T1000 (cell line): ENCODE measurements around the gene STK32B.
A peak's percentile ranks its signal among the peaks of the same experiment; 100 is the strongest.
"Not testable (repeated sequence)": the region's sequence is repeated elsewhere in the genome, so short reads cannot be mapped to it uniquely, and the experiment has no call there.

ENCODE experiments used
- DNase-seq: peaks from one replicate; lab custom pipeline; 2025; ENCODE audit warnings: mixed read lengths; lab: John Stamatoyannopoulos, UW

Gene STK32B

GRCh38 chr4:5051278-5052203 lies at the start of gene STK32B:
TSS of gene STK32B (plus strand) at chr4:5051480.
- peak; percentile 51 for DNase-seq

- DNase-seq: not testable (repeated sequence)
Observed at GRCh38 chr4:5001641-5002040, 49.6 kb upstream of the STK32B start.

DNA sequence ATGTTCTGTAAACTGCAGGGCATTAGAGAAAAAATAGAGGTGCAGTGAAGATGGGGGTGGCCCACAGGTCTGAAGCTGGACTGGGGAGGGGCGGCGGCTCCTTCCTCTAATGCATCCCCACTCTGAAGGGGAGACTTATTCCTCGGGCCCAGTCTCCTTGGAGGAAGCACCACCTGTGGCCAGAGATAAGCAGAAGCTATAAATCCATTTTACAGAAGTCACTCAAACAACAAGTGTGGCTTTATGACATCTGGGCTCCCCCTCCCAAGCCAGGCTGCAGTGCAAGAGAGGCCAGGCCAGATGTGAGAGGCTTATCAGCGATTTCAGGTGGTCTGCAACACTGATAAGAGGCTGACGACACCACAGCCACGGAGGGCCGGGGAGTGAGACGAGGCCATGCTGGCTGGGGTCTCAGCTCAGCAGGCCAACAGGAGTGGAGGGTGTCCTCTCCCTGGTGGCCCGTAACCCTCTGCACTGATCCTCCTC lies 47.9 kb upstream of the STK32B start:
- DNase-seq: no peak

DNA sequence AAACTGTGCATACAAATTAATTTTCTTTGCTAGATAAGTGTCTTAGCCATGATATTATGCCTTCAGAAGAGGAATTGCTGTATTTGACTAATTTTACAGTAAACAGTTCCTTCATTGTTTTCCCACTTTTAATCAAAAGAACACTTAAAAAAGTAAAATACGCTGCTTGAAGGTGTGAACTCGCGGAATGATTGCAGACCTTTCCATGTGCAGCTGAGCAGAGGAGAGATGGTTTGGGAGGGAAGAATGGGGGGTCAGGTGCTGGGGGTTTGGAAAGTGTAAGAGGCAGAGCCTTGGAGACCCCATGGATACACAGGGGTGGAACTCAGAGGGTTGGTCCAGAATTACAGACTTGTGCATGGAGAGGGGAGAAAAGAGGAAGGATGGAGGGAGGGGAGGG lies 47.4 kb upstream of the STK32B start:
- DNase-seq: no peak

- no peak for DNase-seq
Observed at GRCh38 chr4:5004496-5004895, 46.8 kb upstream of the STK32B start.

- not testable (repeated sequence) for DNase-seq
Observed at GRCh38 chr4:5006932-5007331, 44.3 kb upstream of the STK32B start.

GRCh38 chr4:5009796-5010195 lies 41.5 kb upstream of the STK32B start:
- DNase-seq: no peak

- no peak for DNase-seq
Observed at GRCh38 chr4:5010984-5011383, 40.3 kb upstream of the STK32B start.

GRCh38 chr4:5012244-5012898 lies 38.9 kb upstream of the STK32B start:
- no peak for DNase-seq

GRCh38 chr4:5012958-5013357 lies 38.3 kb upstream of the STK32B start:
- DNase-seq: no peak

- no peak for DNase-seq
Observed at GRCh38 chr4:5014007-5014682, 37.1 kb upstream of the STK32B start.

DNA sequence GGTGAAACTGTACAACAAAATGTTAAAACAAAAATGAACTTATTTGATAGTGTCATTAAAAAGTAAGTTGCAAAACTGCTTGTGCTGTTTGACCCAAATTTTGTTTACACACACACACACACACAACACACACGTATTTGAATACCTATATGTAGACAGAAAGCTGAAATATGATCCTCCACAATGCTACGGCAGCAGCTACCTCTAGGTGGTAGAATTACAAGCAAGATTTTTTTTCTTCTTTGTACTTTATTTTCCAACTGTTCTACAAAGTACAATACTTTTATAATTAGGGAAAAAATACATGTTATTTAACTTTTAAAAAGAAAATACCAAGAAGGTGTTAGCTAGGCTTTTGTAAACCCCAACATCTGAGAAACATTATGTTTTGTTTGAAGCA lies 33.2 kb upstream of the STK32B start:
- DNase-seq: no peak

GRCh38 chr4:5018603-5019002 lies 32.7 kb upstream of the STK32B start:
- DNase-seq: no peak

GRCh38 chr4:5019274-5019673 lies 32.0 kb upstream of the STK32B start, which contains the start of gene CYTL1:
TSS of gene CYTL1 (minus strand) at chr4:5019458. CDS start at chr4:5019445, 13 bp downstream.
- no peak for DNase-seq

DNA sequence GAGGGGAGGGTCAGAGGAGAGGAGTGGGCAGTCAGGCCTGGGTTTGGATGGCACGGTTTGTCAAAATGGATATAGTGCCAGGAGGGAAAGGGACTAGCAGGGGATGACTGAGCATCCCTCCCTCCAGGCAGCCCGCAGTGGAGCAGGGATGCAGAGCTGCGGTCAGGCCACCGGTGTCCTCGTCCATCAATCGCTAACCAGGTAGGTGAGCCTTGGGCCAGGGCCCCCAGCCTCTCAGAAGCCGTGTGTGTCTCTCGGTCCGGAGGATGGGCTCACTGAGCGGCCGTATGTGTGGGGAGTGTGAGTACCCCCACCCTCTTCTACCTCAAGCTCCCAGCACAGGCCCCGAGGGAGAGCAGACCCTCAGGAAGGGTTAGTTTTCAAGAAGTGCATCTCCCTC lies 31.5 kb upstream of the STK32B start:
- DNase-seq: no peak

DNA sequence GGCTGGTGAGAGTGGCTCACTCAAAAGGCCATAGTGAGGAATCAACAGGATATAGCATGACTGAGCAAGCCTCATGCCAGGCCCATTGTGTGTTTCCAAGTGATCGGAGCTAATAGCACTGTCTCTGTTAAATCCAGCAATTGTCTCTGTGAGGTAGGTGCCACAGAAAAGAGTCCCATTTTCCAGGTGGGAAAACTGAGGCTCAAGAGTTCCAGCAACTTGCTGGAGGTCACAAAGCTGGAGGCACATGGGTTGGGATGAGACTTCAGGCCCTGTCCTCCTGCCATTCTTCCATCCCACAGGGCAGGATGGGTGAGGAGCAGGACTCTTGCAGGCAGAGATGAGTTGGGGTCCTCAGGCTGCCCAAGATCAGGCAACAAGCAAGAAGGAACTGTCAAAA lies 30.9 kb upstream of the STK32B start:
- no peak for DNase-seq

GRCh38 chr4:5021546-5021945 lies 29.7 kb upstream of the STK32B start:
- DNase-seq: no peak

GRCh38 chr4:5024673-5025072 lies 26.6 kb upstream of the STK32B start:
- no peak for DNase-seq

DNA sequence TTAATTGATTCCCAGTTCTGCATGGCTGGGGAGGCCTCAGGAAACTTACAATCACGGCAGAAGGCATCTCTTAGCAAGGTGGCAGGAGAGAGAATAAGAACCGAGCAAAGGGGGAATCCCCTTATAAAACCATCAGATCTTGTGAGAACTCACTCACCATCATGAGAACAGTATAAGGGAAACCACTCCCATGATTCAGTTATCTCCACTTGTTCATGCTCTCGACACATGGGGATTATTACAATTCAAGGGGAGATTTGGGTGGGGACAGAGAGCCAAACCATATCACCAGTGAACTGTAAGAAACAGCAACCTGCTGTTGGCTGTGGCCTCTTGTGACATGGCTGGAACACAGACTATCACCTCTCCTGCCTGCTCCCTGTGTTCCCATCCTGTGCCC lies 24.9 kb upstream of the STK32B start:
- DNase-seq: no peak

- DNase-seq: no peak
Observed at GRCh38 chr4:5027346-5027745, 23.9 kb upstream of the STK32B start.

GRCh38 chr4:5028480-5028879 lies 22.8 kb upstream of the STK32B start:
- DNase-seq: no peak

DNA sequence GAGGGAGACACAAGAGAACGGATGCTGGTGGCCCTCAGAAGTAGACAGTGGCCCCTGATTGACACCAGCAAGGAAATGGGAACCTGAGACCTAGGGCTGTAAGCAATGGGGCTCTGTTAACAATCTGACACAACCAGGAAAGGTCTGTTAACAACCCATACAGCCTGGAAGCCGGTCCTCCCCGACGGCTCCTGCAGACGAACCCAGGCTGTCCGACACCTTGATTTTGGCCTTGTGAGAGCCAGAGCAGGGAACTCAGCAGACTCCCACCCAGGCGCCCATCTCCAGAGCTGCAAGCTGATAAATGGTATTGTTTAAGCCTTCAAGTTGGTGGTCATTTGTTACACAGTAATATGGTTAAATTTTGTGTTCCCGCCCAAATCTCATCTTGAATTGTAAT lies 21.8 kb upstream of the STK32B start:
- DNase-seq: no peak

DNA sequence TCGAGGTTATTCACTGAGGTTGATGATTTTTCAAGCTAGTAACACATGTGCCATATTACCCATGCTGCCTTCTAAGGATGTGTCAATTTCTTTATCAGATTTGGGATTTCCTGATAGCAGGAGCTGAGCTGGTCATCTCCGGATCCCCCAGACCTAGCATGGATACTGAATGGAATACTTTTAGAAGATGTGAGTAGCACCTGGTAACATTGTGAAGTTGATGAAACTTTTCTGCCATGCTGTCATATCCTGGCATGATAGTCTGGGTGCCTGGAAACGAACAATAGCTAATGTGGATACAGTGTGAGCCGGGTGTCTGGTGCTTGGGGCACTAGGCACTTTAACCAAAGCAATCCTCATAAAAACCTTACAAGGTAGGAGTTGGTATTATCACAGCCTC lies 21.1 kb upstream of the STK32B start:
- no peak for DNase-seq
